Activated T-cell treated with anti-CD3 and anti-CD28 coated beads, Interleukin-2, amount 50 U/mL, for 24 hours (primary cell): Measurements from ENCODE around the gene EDIL3.
"Not testable (repeated sequence)": the region's sequence is repeated elsewhere in the genome, so short reads cannot be mapped to it uniquely, and the experiment has no call there.

Experiments used
- DNase-seq: peaks from one replicate; pipeline ENCODE4 v3.0.0-alpha.2; 2020
- H3K27ac Mint-ChIP-seq: 2 replicates; pipeline ENCODE4 v1.8.0; 2020; ENCODE audit warnings: mild to moderate bottlenecking, mixed read lengths
- H3K27me3 Mint-ChIP-seq: 2 replicates; pipeline ENCODE4 v1.8.0; 2020; ENCODE audit warnings: mixed read lengths
- H3K36me3 Mint-ChIP-seq: 2 replicates; pipeline ENCODE4 v1.8.0; 2020; ENCODE audit warnings: low read depth, mixed read lengths
- H3K4me1 Mint-ChIP-seq: 2 replicates; pipeline ENCODE4 v1.8.0; 2020; ENCODE audit warnings: low read depth, mixed read lengths
- H3K4me3 Mint-ChIP-seq: 2 replicates; pipeline ENCODE4 v1.8.0; 2020; ENCODE audit warnings: mild to moderate bottlenecking, moderate library complexity, mixed read lengths
- H3K9me3 Mint-ChIP-seq: 2 replicates; pipeline ENCODE4 v1.8.0; 2020; ENCODE audit warnings: mixed read lengths

The EDIL3 gene

DNA sequence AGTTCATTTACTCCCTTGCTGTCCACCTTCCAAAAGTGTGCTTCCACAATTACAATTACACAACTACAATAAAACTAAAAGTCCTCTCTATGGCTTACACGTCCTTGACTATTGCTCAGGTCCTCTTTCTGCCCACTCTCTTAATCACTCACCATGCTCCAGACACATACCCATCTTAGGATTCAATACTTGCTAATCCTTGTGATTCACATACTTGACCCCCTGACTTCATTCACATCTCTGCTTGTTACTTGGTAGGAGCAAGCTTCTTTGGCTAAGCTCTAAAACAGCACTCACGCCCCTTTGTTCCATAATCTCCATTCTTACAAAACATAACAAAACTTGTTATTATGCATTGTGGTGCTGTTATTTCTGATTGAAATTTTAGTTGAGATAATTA, 215.8 kb downstream of the EDIL3 start:
- peaks cover 2% of the 10 kb centered on the region for H3K9me3 Mint-ChIP-seq
- no peaks in the 10 kb centered on the region for H3K27me3 Mint-ChIP-seq
- no peaks in the 10 kb centered on the region for H3K4me1 Mint-ChIP-seq
- H3K4me3 Mint-ChIP-seq, result no peak overlapping the region
- no peak overlapping the region for H3K27ac Mint-ChIP-seq
- no peaks in the 10 kb centered on the region for H3K36me3 Mint-ChIP-seq
- no peak for DNase-seq

GRCh38 chr5:84163671-84164070, 221.0 kb downstream of the EDIL3 start:
- H3K27me3 Mint-ChIP-seq, result no peaks in the 10 kb centered on the region
- no peak overlapping the region for H3K4me3 Mint-ChIP-seq
- H3K36me3 Mint-ChIP-seq, result no peaks in the 10 kb centered on the region
- no peaks in the 10 kb centered on the region for H3K4me1 Mint-ChIP-seq
- no peak for DNase-seq
- H3K9me3 Mint-ChIP-seq, result no peaks in the 10 kb centered on the region
- H3K27ac Mint-ChIP-seq, result no peak overlapping the region

DNA sequence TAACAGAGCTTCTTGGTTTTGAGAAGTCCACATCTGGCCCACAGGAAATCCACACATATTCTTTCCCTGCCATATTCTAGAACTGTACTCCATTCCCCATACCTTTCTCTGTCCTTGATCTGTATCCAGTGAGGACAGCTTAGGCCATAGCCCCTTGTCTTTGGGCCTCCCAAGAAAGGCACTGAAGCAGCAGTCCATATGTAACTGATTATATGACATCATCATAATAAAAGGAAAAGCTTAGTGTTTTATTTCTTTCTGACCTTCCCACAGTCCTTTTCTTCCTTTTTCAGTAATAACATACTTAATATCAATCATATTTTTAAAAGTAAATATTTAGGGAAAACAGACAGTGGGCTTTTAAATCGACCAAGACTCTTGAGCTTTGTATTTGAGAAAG, 222.0 kb downstream of the EDIL3 start:
- Mint-ChIP-seq H3K4me3 (no peak overlapping the region), H3K36me3 (no peaks in the 10 kb centered on the region), H3K4me1 (no peaks in the 10 kb centered on the region), H3K27ac (no peak overlapping the region), H3K9me3 (no peaks in the 10 kb centered on the region), H3K27me3 (no peaks in the 10 kb centered on the region)
- no peak for DNase-seq

GRCh38 chr5:84160650-84161049, 224.0 kb downstream of the EDIL3 start:
- H3K27ac Mint-ChIP-seq, DNase-seq, H3K9me3 Mint-ChIP-seq, H3K4me1 Mint-ChIP-seq, H3K4me3 Mint-ChIP-seq, H3K36me3 Mint-ChIP-seq, H3K27me3 Mint-ChIP-seq: not testable (repeated sequence)

- DNase-seq, result no peak
- Mint-ChIP-seq H3K36me3 (no peaks in the 10 kb centered on the region), H3K4me1 (no peaks in the 10 kb centered on the region), H3K27me3 (no peaks in the 10 kb centered on the region), H3K27ac (no peak overlapping the region), H3K9me3 (no peaks in the 10 kb centered on the region), H3K4me3 (no peak overlapping the region)
Measured at GRCh38 chr5:84149094-84149493, 235.6 kb downstream of the EDIL3 start.

DNA sequence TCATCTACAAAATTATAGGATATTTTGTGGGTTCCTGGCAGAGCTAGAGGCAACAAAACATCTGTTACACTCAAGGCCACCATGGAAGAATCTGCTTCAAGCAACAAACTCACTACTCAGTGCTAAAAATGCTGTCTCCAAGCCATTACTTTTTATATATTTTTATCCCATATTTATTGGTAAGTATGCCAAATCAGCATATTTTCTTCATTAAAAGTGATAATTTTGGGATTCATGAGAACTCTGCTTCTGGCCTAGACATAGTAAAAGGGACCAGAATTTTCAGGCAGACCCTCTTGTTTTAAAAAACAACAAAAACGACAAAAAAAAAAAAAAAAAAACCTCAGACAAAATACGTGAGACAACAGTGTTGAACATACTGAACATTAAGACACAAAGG, 236.0 kb downstream of the EDIL3 start:
- DNase-seq, result no peak
- Mint-ChIP-seq H3K4me1 (no peaks in the 10 kb centered on the region), H3K4me3 (no peak overlapping the region), H3K36me3 (no peaks in the 10 kb centered on the region), H3K27me3 (no peaks in the 10 kb centered on the region), H3K27ac (no peak overlapping the region), H3K9me3 (no peaks in the 10 kb centered on the region)

DNA sequence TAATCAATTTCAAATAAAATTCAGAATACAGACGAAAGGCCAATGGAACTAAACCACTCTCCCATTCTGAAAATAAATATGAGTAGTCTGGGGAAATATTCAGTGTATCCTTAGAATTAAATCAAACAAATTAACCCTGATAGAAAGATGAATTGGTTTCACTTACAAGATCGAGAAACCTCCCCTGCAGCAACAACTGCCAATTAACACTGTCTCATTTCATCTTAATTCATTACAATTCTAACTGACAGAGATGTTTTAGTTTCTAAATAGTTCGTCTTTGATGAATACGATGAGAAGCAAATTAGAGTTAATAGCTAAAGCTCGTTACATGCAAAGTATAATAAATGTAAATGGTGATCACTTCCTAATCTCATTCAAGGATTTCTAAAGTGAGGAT, 247.1 kb downstream of the EDIL3 start:
- Mint-ChIP-seq H3K27ac (no peak overlapping the region), H3K4me3 (no peak overlapping the region), H3K36me3 (no peaks in the 10 kb centered on the region), H3K9me3 (no peaks in the 10 kb centered on the region), H3K4me1 (no peaks in the 10 kb centered on the region), H3K27me3 (no peaks in the 10 kb centered on the region)
- no peak for DNase-seq

DNA sequence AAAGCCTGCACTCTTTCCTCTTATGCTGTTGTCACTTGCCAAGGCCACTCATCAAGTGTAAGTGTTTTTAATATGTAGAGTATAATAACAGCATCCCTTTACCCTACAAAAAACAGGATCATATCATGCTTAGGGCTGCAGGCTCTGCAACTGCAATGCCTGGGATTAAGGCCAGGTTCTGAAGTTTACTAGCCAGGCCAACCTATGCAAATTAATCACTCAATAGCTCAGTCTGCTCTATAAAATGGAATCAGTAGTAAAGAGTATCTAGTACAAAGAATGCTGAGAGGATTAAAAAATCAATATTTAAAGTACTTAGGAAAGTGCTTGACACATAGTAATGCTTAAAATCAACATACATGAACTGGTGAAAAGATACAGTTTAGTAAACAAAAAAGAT, 253.3 kb downstream of the EDIL3 start:
- DNase-seq, result no peak
- no peaks in the 10 kb centered on the region for H3K4me1 Mint-ChIP-seq
- H3K27ac Mint-ChIP-seq, result no peak overlapping the region
- no peak overlapping the region for H3K4me3 Mint-ChIP-seq
- H3K27me3 Mint-ChIP-seq, result no peaks in the 10 kb centered on the region
- H3K9me3 Mint-ChIP-seq, result no peaks in the 10 kb centered on the region
- no peaks in the 10 kb centered on the region for H3K36me3 Mint-ChIP-seq

DNA sequence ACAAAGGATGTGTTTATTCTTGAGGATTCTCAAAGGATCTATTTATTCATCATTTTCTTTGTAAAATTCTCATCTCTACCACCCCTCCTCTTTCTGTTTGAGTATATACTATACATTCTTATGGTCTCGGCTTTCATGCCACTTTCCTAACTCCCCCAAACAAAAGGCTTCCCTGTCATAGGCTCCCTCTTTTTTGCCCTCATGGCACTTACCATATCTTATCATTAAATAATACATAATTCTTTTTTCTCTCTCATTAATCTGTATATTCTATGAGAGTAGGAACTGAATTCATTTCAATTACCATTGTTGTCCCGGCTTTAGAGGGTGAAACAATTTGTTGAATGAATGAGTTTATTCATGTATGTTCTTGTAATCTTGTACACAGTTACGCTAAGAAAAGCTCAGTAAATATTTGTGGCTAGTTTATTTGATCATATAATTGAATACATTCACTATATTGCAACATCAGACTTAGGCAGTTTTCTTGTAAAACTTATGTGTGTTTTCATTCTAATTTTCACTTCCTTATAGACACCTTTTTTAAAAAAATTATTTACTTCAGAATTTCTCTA, 254.6 kb downstream of the EDIL3 start:
- no peaks in the 10 kb centered on the region for H3K4me1 Mint-ChIP-seq
- no peak overlapping the region for H3K4me3 Mint-ChIP-seq
- no peaks in the 10 kb centered on the region for H3K27me3 Mint-ChIP-seq
- H3K36me3 Mint-ChIP-seq, result no peaks in the 10 kb centered on the region
- no peak for DNase-seq
- no peaks in the 10 kb centered on the region for H3K9me3 Mint-ChIP-seq
- no peak overlapping the region for H3K27ac Mint-ChIP-seq

- DNase-seq, result no peak
- no peaks in the 10 kb centered on the region for H3K4me1 Mint-ChIP-seq
- no peaks in the 10 kb centered on the region for H3K27me3 Mint-ChIP-seq
- no peaks in the 10 kb centered on the region for H3K36me3 Mint-ChIP-seq
- no peaks in the 10 kb centered on the region for H3K9me3 Mint-ChIP-seq
- no peak overlapping the region for H3K4me3 Mint-ChIP-seq
- H3K27ac Mint-ChIP-seq, result no peak overlapping the region
Measured at GRCh38 chr5:84125216-84125615, 259.5 kb downstream of the EDIL3 start.

DNA sequence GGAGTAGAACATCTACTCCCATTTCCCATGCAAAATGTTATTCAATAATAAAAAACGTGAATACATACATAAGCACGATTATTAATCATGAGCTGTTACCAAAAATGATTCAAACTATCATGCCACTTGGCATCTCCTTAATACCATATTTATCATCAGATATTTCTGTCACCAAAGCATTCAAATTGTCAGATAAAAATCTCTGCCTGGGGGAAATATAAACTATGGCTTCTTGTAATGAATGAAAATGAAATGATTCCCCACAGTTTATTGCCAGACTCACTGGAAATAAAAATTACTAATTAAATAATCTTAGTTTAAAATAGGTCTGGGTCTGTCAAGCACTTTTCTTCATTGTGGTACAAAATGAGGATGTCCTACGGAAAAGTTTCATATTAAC, 265.4 kb downstream of the EDIL3 start:
- DNase-seq, result no peak
- Mint-ChIP-seq H3K27me3 (no peaks in the 10 kb centered on the region), H3K9me3 (no peaks in the 10 kb centered on the region), H3K27ac (no peak overlapping the region), H3K4me1 (no peaks in the 10 kb centered on the region), H3K36me3 (no peaks in the 10 kb centered on the region), H3K4me3 (no peak overlapping the region)

DNA sequence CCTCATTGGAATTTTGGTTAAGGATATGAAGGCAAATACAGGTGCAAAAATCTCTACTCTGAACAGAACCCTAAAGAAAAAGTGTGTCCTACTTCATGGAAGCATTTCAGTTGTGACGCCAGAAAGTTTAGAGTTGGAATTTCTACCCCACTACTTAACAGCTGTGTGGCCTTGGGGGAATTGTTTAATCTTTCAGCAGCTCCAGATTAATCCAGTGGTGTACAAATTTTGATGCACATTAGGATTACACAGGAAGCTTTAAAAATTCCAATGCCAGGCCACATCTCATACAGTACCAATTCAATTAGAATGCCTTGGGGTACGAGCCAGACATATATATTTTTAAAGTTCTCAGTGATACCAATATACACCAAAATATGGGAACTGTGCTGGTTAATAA, 266.1 kb downstream of the EDIL3 start:
- no peak overlapping the region for H3K4me3 Mint-ChIP-seq
- H3K36me3 Mint-ChIP-seq, result no peaks in the 10 kb centered on the region
- H3K27me3 Mint-ChIP-seq, result no peaks in the 10 kb centered on the region
- H3K27ac Mint-ChIP-seq, result no peak overlapping the region
- H3K9me3 Mint-ChIP-seq, result no peaks in the 10 kb centered on the region
- no peaks in the 10 kb centered on the region for H3K4me1 Mint-ChIP-seq
- DNase-seq, result no peak

- H3K4me1 Mint-ChIP-seq, result no peaks in the 10 kb centered on the region
- H3K36me3 Mint-ChIP-seq, result no peaks in the 10 kb centered on the region
- no peak for DNase-seq
- no peak overlapping the region for H3K27ac Mint-ChIP-seq
- no peaks in the 10 kb centered on the region for H3K27me3 Mint-ChIP-seq
- H3K9me3 Mint-ChIP-seq, result no peaks in the 10 kb centered on the region
- H3K4me3 Mint-ChIP-seq, result no peak overlapping the region
Measured at GRCh38 chr5:84115727-84116126, 269.0 kb downstream of the EDIL3 start.

DNA sequence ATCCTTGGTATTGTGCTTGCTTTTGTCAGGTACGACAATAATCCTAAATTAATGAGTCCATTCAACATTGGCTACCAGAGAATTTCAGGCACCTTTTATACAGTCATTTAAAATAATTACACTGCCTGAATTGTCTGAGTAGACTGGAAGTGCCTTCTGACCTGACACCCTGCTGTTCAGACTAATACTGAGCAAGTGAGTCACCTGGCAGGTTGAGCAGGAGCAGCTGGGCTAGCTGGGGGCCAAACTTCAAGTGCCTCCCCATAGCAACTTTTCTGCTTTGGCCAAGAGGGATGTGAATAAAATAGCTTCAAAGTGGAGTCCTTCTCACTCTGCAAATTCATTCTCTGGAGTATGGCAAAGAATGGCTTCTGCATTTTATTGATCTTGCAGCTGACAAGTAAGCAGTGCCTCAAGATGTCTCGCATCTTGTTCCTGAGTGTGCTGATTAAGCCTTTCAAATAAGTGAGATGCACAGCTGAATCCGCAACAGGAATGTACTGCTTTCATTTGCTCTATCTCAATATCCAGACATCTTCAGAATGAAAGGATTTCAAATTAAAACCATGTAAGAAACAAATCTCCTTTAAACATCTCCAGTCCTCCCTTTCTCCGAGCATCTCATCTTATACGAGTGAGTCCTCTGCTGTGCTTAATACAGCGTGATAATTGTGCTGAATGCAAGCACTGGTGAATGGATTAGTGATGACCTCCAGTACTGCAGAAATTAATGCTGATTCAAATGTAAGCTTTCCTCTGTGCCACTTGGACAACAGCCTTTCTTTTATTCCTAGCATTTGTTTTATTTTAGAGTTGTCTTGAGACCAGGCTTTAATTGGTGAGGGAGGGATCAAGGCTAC, 271.2 kb downstream of the EDIL3 start:
- H3K27ac Mint-ChIP-seq, result no peak overlapping the region
- H3K4me1 Mint-ChIP-seq, result no peaks in the 10 kb centered on the region
- H3K27me3 Mint-ChIP-seq, result no peaks in the 10 kb centered on the region
- H3K9me3 Mint-ChIP-seq, result no peaks in the 10 kb centered on the region
- DNase-seq, result no peak
- no peaks in the 10 kb centered on the region for H3K36me3 Mint-ChIP-seq
- no peak overlapping the region for H3K4me3 Mint-ChIP-seq

GRCh38 chr5:84092738-84093137, 291.9 kb downstream of the EDIL3 start:
- H3K9me3 Mint-ChIP-seq, result peaks cover 8% of the 10 kb centered on the region
- no peaks in the 10 kb centered on the region for H3K4me1 Mint-ChIP-seq
- H3K36me3 Mint-ChIP-seq, result no peaks in the 10 kb centered on the region
- H3K4me3 Mint-ChIP-seq, result no peak overlapping the region
- no peak for DNase-seq
- no peaks in the 10 kb centered on the region for H3K27me3 Mint-ChIP-seq
- H3K27ac Mint-ChIP-seq, result no peak overlapping the region
